Left cardiac atrium (tissue), 4 donors: ENCODE measurements around the gene TRMT44. TPM values are rescaled to one million over a fixed set of nuclear protein-coding genes. Genes with fewer than 3 reads are reported as not detected.
"Not testable (repeated sequence)": the region's sequence is repeated elsewhere in the genome, so short reads cannot be mapped to it uniquely, and the experiment has no call there.

Experiments
- ATAC-seq, 2 donors: fragments of 200-7000 bp; cut with Tn5 transposase; one replicate each; pipeline ENCODE4 v1.9.1; 2020; ENCODE audit warnings: mild to moderate bottlenecking in 2 of 2, moderate library complexity in 2 of 2
- DNase-seq: peaks from one replicate; pipeline ENCODE4 v3.0.0-alpha.2; 2020
- intact Hi-C, 2 donors: fragments of 100-400 bp; cut with DNase I; formaldehyde crosslinking; loops; one replicate each; pipeline versions ENCODE4 v1.14.1 to v1.15.1; 2022 to 2023
- total RNA-seq, 2 donors: library from RNA; stranded (reverse); fragmentation: NEBNext Ultra II Directional; extraction: Animal tissue kit (Norgen Biotek cat#: 25700); gene quantifications; one replicate each; pipeline ENCODE4 v1.2.1, GENCODE V29; 2021
- donor health status: DM: no; HTN: yes; CAD: no.
- donor health status: DM: no; HTN: yes; CAD: no; lungs with severe emphysema.
- donor health status: DM: yes; HTN: yes; CAD: no.
- donor health status: Dilated cardiomyopathy.

Gene TRMT44
- total RNA-seq, 2 donors from 2014 or later = 8.8 to 13.6 TPM

GRCh38 chr4:8404791-8405515 lies 35.6 kb upstream of the TRMT44 start:
- intact Hi-C loops = loop anchor here (5.0 to 10.0 kb wide), 4 partner anchors 83 to 228 kb away; no protein-coding TSS in a partner anchor
- DNase-seq (no peak), ATAC-seq (peak in 1 of 2 donors; percentile 25)

GRCh38 chr4:8405516-8405875 lies 35.1 kb upstream of the TRMT44 start:
- intact Hi-C loops = loop anchor here in 1 of 2 donors (10.0 kb wide), 1 partner anchor 131 kb away; no protein-coding TSS in a partner anchor
- DNase-seq (no peak), ATAC-seq (no peak)

- not testable (repeated sequence) for DNase-seq, ATAC-seq
- intact Hi-C loops = loop anchor here in 1 of 2 donors (10.0 kb wide), 1 partner anchor 132 kb away; no protein-coding TSS in a partner anchor
Measured at GRCh38 chr4:8406887-8407286, 33.7 kb upstream of the TRMT44 start.

- DNase-seq = no peak
- intact Hi-C loops = loop anchor here in 1 of 2 donors (10.0 kb wide), 1 partner anchor 133 kb away; no protein-coding TSS in a partner anchor
Measured at GRCh38 chr4:8407316-8407715, 33.3 kb upstream of the TRMT44 start.

GRCh38 chr4:8407756-8408155 lies 32.8 kb upstream of the TRMT44 start:
- ATAC-seq = no peak
- intact Hi-C loops = loop anchor here in 1 of 2 donors (10.0 kb wide), 1 partner anchor 133 kb away; no protein-coding TSS in a partner anchor
- no peak for DNase-seq

More at GRCh38 chr4:8407316-8407715, 33.3 kb upstream of the TRMT44 start:
- no peak for ATAC-seq

- DNase-seq (peak; percentile 63), ATAC-seq (peak; percentile 36 to 77)
- intact Hi-C loops = loop anchor here in 1 of 2 donors (10.0 kb wide), 1 partner anchor 135 kb away; no protein-coding TSS in a partner anchor
Measured at GRCh38 chr4:8409264-8410065, 31.1 kb upstream of the TRMT44 start.

- ATAC-seq = no peak
- intact Hi-C loops = no loop called here
- DNase-seq = no peak
Measured at GRCh38 chr4:8410066-8410625, 30.4 kb upstream of the TRMT44 start.

- intact Hi-C loops = no loop called here
- peak; percentile 78 for DNase-seq
- peak; percentile 81 to 84 for ATAC-seq
Measured at GRCh38 chr4:8410641-8411271, 29.8 kb upstream of the TRMT44 start.

GRCh38 chr4:8411351-8412180 lies 29.0 kb upstream of the TRMT44 start:
- intact Hi-C loops = no loop called here
- no peak for DNase-seq
- no peak for ATAC-seq

GRCh38 chr4:8412288-8412687 lies 28.3 kb upstream of the TRMT44 start:
- no peak for ATAC-seq
- intact Hi-C loops = no loop called here

GRCh38 chr4:8414377-8414776 lies 26.2 kb upstream of the TRMT44 start:
- intact Hi-C loops = no loop called here
- DNase-seq = no peak
- ATAC-seq = no peak

More at GRCh38 chr4:8412288-8412687, 28.3 kb upstream of the TRMT44 start:
- no peak for DNase-seq

GRCh38 chr4:8417071-8417614 lies 23.4 kb upstream of the TRMT44 start:
- no peak for DNase-seq
- no peak for ATAC-seq
- intact Hi-C loops = no loop called here

- DNase-seq = peak; percentile 66
Measured at GRCh38 chr4:8419222-8420041, 21.1 kb upstream of the TRMT44 start.

GRCh38 chr4:8420151-8420550 lies 20.4 kb upstream of the TRMT44 start:
- DNase-seq, ATAC-seq, intact Hi-C loops: not testable (repeated sequence)

More at GRCh38 chr4:8419222-8420041, 21.1 kb upstream of the TRMT44 start:
- intact Hi-C loops = no loop called here
- ATAC-seq = peak; percentile 86 to 87

GRCh38 chr4:8422327-8422726 lies 18.2 kb upstream of the TRMT44 start:
- ATAC-seq = no peak
- DNase-seq = no peak
- intact Hi-C loops = no loop called here

- DNase-seq (no peak), ATAC-seq (no peak)
- intact Hi-C loops = no loop called here
Measured at GRCh38 chr4:8422786-8423185, 17.8 kb upstream of the TRMT44 start.

GRCh38 chr4:8427262-8427661 lies 13.3 kb upstream of the TRMT44 start:
- ATAC-seq (no peak), DNase-seq (no peak)
- intact Hi-C loops = no loop called here
